ENCODE results near the gene GALNT14.

GALNT14 gene

DNA sequence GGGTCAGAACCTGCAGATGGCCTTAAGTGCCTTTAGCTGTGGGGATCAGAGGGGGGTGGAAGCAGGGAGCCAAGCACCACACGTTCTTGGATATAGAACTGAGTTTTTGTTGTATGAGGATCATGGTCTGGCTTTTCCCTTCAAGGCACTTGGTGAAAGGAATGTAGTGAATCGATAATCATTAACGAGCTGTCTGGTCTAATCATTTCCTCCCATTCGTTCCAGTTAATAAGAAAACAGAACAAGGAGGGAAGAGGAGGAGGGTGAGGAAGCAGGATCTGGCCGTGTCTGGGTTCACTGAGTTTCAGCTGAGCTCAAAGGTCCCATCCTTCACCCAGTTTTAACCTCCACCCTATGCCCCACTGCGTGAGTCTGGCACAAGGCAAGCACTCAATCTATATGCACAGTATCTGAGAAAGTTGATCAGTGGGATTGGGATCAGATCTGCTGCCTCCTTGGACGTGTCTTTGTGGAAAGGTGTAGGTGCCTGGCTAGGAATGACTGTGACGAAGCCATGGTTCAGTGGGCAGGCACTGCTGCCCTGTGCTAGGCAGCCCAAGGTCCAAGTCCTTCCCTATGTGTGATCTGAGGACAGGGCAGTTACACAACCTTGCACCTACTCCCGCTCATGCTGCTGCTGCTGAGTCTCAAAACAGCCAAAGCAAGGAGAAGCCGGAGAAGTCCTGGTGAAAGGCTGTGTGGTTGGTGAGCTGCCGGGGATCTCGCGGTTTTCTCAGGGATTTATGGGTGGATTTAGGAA lies 54.8 kb downstream of the GALNT14 start:
- no peak for DNase-seq

DNA sequence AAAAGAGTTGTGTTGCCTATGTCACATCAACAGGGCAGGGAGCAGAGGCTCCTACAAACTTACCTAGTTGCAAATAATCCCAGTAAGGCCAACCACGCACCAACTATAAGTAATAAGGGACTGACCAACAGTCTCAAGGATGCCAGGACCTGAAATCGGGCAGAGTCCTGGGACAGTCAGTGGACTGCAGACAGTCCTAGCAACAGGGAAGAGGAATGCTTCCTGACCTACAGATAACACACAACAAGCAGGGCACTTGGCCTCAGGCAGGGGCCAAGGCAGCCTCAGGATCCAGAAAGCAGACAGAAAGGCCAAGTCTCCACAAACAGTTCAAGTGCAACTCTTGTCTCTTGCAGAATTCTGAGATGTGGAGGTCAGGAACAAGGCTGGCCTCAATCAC lies 56.2 kb downstream of the GALNT14 start:
- DNase-seq = no peak

DNA sequence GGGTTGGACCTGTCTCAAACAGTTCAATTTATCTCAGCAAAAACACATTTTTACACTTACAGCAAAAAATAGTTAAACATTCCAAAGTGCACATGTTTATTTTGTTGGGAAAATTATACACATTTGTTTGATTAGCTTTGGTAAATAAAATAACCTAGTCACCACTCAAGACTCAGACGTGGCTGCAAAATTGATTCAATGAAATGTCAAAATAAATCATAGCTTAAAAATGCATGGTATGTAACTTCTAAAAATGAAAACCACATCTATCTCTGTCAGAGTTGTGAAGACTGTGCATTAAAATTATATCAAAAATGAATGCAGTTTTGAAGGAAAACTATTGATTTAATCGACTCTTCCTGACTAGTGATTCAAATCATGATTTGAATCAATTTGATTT lies 56.7 kb downstream of the GALNT14 start:
- DNase-seq = no peak

DNA sequence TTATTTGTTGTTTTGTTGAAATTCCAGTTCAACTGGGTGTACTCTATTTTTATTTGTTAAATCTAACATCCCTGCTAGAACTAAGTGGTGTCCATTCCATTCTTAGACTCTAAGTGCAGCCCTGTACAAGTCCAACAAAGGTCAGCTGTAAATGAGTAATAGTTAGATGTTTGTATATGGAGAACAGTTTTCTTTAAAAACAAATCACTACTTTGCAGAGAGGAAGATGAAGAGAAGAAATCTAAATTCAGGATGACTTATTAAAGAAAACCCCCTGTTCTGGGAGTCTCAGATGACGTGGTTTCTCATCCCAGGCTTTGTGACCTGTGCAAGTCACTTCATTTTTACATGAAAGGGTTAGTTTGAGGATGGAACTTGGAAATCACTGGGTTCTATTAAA lies 57.9 kb downstream of the GALNT14 start:
- DNase-seq = no peak

DNA sequence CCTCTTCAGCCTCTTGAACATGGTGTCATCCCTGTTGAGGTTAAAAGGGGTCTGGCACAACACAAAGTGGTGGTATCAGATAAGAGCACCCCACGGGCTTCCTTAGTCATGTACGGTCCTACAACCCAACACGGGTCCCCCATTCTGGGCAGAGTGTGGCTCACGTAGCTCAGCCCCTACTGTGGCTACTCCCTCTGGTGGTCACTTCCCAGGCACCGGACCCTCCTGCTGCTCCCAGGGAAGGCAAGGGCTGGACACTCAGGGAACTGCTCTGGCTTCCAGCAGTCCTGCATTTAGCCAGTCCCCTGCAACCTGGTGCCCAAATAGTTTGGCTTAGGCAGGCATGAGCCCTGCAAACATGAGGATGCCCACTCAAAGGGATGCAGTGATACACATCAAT lies 58.6 kb downstream of the GALNT14 start:
- DNase-seq = no peak

DNA sequence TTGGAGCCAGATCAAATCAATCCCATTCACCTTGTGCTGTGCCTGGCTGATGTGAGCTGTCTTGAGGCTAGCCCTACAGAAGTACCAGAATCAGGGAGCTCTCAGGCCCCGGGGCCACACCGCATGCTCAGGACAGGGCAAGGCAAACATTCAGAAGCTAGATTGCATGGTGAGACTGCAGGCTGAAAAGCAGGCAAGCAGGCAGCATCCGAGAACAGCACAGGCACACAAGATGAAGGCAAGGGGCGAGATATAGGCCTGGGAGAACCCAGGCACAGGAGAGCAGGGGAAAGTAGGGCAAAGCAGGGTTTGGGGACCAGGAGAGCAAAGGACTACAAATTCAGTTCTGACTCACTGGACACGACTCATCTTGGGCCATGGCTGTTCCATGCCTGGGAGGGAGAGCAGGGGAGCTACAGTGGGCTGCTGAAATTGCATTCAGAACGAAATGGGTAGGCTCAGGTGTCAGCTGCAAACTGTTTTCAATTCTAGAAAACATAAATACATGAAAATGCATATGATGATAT lies 59.6 kb downstream of the GALNT14 start:
- no peak for DNase-seq

DNA sequence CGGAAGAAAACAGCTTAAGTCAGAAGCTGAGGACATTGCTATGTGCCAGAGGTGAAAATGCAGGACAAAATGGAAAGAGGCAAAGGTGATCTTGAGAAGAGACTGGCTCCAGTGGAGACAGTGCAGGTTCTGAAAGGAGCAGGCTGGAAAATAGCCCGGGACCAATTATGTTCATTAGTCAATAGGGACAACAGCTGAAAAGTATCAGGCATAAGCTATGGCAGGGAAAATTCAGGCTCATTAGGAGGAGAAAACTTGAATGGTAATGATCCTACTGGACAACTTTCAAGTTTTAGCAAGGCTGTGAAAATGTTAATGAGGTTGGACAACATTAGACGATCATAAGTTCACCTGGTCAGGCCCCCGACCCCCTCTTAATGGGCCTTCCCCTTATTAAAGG lies 60.2 kb downstream of the GALNT14 start:
- DNase-seq = no peak

DNA sequence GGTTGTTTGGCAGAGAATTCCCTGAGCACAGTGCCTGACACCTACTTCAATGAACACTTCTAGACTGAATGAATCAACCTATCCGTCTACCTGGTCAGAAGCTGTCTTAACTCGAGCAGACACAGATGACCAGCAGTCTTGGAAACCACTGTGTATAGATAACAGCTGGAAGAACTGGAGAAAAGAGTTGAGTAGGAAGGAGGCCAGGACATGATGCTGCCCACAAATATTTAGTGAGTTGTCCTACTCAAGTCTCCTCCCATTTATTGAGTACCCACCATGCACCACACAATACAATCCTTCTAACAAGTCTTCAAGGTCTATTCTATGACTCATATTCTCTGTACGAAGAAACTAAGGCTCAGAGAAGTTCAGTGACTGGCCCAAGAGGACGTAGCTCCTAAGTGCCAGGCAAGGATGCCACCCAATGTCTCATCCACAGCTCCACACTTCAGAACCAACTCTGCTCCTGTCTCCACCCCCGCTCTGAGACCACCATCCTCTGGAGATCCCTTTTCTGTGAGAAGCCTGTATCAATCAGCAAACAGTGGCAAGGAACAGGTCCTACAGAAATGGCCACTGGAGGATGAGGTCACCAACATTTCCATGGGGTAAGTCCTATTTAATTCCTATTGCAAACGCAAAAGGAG lies 62.2 kb downstream of the GALNT14 start:
- DNase-seq = no peak

DNA sequence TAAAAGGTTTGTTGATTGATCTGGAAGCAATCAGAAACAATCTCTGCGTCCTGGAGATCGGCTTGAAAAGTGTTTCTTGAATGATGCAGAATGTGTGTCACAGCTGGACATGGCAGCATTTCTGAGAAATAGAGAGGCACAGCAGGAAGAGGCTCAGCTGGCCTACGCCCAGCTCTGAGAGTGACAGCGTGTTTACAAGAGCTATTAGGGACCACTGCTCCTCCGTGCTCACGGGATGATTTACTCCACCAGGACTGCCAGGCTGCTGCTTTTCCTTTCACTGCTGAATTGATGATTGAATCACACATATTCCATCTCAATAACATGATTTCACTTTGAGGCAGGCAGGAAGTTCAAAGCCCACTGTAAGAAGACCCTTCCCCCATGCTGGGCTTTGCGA lies 62.8 kb downstream of the GALNT14 start:
- DNase-seq = no peak

DNA sequence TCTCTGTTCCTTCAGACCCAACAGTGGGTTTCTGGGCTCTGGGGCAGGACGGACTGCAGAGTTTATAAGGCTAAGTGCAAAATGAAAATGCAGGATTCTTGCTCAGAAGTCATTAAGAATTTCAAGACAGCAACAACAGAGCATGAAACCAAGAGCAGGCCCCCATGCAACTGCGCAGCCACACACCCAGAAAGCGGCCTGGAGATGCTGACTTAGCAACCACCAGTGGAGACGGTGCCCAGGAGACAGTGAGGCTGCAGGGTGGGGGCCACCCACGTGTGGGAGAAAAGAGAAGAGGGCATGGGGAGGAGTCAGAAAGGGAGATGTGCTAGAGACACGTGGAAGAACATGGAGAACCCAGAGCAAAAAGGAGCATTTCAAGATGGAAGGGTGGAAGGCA lies 66.5 kb downstream of the GALNT14 start:
- DNase-seq = no peak

DNA sequence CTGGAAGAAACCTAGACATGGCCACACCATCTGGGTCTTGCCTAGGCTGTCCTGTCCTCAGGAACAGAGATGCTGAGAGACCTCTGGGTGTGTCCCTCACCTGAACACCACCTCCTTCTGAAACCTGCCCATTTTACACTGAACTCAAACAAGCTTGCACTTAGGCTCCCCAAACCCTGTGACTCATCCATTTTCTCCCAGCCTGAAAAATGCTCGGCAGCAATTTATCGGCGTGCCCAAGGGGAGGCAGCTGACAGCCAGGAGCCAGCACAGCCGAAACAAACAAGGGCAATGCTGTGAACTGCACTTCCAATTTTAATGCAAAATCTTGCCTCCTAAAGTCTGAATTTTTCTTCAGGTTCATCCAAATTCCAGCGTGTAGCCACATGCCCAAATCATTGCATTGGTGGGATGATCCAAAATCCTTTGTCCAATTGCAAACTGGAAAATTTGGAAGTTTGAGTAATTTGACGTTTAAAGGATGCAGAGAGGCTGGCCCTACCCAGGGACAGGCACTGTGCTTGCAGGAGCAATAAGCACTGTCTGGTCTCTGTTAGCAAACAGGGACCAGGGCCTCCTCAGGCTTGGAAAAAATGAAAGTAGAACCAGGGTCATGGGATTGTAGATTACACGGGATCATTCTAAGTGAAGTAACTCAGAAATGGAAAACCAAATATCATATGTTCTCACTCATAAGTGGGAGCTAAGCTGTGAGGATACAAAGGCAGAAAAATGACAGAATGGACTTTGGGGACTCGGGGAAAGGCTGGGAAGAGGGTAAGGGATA lies 67.7 kb downstream of the GALNT14 start:
- DNase-seq = no peak

DNA sequence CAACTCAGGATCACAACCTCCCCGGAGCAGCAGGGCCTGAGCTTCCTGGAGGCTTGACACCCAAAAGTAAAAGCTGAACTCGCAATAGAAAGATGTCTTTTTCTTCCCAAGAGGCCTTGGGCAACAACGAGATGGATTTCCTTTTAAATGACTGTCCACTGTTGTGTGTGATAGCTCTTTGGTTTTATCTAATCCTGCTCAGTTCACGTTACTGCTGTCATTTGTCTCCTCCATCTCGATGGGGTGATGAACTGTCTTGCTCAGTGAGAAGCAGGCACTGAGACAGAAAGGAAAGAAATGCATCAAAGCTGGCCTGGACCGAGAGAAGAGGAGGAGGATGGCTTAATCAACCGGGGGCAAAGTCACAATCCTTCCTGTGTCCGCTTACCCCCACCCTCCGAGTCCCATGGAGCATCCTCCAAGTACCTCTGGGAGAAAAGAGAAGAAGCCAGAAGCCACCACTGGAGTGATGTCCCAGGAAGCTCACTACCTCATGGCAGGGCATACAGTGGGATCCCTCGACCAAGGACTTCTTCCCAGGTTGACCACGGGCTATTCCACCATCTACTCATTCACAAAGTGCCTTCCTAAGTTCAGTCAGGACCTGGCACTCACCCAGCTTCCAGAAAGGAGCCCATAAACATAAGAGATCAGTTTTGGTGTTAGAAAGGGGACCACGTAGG lies 68.5 kb downstream of the GALNT14 start:
- no peak for DNase-seq

DNA sequence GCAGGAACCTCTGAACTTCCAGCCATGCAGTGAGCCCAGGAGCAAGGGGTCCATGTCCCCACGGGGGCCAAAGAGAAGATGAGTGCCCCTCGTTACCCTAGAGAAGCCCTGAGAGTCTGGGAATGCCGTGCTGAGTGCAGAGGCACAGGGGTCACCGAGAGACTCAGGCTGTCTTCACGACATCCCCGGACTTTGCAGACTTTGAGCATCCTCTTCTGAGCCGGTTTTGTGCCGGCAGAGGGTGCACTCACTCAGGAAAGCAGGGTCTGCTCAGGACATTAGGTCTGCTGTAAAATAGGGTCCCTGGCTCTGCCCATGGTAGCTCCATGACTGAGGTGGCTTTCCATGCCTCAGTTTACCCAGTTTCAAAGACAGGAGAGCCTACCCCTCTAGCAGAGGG lies 71.0 kb downstream of the GALNT14 start:
- no peak for DNase-seq

DNA sequence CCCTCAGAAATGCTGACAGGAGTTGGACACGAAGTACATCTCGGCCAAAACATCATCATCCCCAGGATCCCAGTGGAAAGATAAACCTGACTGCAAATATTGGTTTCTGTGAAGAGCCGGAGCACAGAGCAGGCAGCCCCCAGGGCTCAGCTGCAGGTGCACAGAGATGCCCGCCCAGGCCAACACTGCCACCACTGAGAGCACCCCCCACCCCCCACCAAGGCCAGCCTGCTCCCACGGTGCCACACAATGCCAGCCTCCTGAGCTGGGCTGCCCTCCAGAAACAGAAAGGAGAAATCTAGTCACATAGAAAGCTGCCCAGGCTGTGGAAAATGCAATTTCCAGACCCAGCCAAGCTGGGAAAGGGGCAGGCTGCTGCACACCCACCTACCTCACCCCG lies 71.7 kb downstream of the GALNT14 start:
- no peak for DNase-seq

DNA sequence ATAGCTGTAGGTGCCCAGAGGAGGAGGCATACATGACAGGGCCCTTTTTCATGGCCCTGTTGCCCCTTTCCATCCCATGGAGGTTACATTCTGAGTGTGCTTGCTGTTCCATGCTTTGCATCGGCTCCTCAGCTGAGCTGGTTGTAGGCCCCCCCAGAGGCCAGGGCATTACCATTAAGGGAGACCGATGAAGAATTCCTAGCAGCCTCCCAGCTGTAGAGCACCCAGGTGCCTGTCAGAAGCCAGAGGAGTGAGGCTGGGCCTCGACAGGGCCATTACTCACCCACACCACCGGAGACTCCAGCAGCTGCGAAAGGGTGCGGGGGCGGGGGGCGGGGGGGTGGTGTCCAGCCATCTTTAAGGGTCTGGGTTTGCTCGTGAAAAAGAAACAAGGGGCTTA lies 72.2 kb downstream of the GALNT14 start:
- DNase-seq = no peak

DNA sequence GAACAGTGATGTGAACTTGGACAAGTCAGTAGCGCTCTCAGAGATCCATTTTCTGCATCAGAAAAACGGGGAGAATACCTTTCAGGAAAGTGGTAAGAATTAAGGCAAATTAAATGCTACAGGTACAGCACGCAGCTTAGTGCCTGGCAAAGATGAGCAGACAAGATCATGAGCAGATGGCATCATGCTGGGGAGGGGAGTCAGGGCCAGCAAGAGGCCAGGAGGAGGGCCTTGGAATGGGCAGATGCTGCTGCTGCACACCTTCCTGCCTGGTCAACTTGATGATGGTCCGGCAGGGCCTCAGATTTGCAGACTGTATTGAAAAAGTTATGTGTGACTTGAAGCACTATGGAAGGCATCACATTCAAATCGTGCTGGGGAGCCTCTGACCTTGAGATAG lies 72.9 kb downstream of the GALNT14 start:
- DNase-seq = no peak

DNA sequence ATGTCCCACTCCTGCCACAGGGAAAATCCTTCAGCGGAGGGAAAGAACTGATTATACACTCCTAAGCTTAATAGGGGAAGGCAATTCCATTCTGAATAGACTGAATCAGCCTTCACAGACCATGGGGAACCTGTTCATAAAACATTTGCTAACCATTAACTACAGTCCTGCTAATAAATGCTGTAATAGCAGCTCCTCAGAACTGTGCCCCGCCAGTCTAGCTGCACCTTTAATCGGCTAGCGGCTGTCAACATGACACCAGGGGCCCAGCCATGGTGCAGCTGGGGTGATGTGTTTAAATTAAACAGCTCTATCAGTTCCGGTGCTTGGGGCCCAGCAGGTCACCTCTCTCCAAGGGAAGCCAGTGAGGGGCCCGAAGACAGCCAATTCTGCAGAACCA lies 77.8 kb downstream of the GALNT14 start:
- DNase-seq = no peak

DNA sequence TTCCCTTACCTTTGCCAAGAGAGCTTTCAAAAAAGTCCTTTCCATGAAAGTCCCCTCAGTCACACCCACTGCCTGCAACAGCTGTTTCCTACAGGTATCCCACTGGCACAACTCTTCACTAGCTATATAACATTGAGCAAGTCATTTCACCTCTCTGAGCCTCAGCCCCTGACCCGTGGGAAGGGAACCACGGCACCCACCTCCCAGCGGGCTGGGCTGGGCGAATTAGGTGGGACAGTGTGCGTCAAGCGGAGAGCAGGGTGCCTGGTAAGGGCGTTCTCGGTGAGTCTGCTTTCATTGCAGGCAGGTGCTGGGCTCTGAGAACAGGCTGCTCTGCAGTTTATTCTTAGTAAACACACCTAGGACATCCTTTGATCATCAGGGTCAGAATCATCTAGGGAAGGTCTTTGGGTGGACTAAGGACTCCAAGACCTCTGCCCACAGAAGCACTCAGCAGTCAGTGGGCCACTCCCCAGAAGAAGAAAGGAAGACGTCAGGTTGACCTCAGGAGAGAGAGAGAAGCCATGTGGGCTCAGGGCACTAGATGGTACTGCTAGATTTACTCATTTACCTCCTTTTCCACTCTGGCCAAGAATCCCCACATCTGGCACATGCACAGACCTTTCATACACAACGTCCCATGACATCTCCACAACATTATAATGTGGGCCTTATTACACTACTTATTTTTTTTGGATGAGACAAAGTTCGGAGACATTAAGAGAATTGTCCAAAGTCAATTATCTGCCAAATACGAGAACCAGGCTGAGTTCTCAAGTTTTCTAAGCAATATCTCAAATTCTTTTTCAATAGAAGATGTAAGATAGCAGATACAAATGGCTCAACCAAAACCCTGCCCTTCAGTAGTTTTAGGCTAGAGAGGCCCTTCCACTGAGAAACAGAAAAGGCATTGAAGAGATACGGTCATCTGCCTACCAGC lies 79.9 kb downstream of the GALNT14 start:
- DNase-seq = no peak

DNA sequence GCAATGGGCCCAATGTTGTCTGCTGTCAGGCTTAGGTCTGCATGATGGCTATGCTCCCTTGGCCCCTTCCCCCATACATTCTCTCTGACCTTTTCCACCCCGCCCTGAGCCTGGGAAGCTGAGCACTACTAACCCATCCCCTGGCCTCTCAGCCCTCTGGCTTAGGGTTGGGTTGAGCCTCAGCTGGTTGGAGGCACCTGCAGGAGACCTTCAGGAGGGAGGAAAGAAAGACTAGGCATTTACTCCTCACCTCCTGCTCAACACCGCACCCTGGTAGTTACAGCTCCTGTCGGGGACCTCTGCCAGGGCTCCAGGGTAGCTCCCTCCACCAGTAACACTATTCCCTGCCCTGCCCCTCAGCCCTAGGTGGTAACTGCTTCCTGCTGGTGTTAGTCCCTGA lies 80.5 kb downstream of the GALNT14 start:
- DNase-seq = no peak

DNA sequence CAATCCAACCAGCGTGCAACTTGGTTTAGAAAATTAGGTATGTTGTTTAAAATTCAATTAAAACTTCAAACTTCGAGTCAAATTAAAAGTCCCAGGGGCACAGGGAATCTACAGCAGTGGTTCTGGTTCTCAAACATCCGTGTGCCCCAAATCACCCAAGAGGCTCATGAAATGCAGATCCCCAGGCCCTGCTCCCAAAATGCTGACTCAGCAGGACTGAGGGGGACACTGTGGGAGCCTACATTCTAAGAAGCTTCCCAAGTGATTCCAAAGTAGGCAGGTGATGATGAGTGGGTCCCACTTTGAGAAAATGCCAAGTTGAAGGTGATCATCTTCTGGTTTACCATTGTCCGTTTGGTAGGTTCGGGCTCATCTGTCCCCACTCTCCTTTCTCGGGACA lies 82.3 kb downstream of the GALNT14 start:
- no peak for DNase-seq

DNA sequence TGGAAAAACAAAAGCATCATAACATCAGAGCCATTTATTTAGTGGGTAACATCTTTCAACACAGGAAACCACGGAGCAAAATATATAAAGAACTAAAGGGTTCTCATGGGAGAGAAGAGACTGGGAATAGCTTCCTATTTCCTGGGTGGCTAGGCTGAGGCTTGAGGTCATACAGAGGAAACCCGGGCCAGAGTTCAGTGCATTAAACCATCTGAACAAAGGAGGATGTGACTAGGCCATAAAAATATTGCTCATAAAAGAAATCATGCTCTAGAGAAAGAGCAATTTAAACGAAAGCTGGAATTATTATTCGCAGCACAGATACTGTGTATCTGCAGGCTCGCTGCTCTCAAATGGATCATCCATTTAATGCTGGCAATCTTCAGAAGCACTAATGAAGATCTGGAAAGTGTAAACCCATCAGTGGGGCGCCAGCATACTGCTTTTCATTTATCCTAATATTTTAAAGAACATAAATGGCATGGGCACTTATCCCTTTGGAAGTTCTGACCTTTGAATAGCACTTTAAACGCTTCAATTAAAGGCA lies 83.3 kb downstream of the GALNT14 start:
- DNase-seq = no peak

All from NCI-H2029 (cell line).